ENCODE measurements around the gene OCA2. TPM values are rescaled to one million over a fixed set of nuclear protein-coding genes. Genes with fewer than 3 reads are reported as not detected.

Gene OCA2
- total RNA-seq, 2 donors from 2014 or later = 0.31 TPM; not detected in 1

- Histone ChIP-seq H3K27me3 (no peaks in the 10 kb centered on the region), H3K9me3 (no peaks in the 10 kb centered on the region), H3K36me3 (no peaks in the 10 kb centered on the region), H3K27ac (no peak overlapping the region), H3K4me3 (no peak overlapping the region), H3K4me1 (no peaks in the 10 kb centered on the region)
- DNase-seq (ENCODE audit: low spot score) = peak; percentile 40
- no peak for TF ChIP-seq CTCF (IDR thresholded peaks at IDR 0.05)
These were observed 267.5 kb downstream of the OCA2 start for GRCh38 chr15:27831384-27832236.

- H3K4me1 ChIP-seq = no peaks in the 10 kb centered on the region
- no peak overlapping the region for H3K4me3 ChIP-seq
- H3K27me3 ChIP-seq = no peaks in the 10 kb centered on the region
- peak; percentile 40 for DNase-seq (ENCODE audit: low spot score)
- no peak overlapping the region for H3K27ac ChIP-seq
- H3K9me3 ChIP-seq = no peaks in the 10 kb centered on the region
- no peak for TF ChIP-seq CTCF (IDR thresholded peaks at IDR 0.05)
- no peaks in the 10 kb centered on the region for H3K36me3 ChIP-seq
These were observed 270.4 kb downstream of the OCA2 start for GRCh38 chr15:27828746-27829145.

GRCh38 chr15:27826902-27827714, 272.0 kb downstream of the OCA2 start:
- Histone ChIP-seq H3K4me1 (no peaks in the 10 kb centered on the region), H3K27ac (no peak overlapping the region), H3K4me3 (no peak overlapping the region), H3K36me3 (no peaks in the 10 kb centered on the region), H3K9me3 (no peaks in the 10 kb centered on the region), H3K27me3 (no peaks in the 10 kb centered on the region)
- TF ChIP-seq CTCF (IDR thresholded peaks at IDR 0.05) = no peak
- peak; percentile 26 for DNase-seq (ENCODE audit: low spot score)

GRCh38 chr15:27826411-27826810, 272.7 kb downstream of the OCA2 start:
- peak; percentile 18 for DNase-seq (ENCODE audit: low spot score)
- H3K4me3 ChIP-seq = no peak overlapping the region

GRCh38 chr15:27824841-27825422, 274.2 kb downstream of the OCA2 start:
- Histone ChIP-seq H3K27ac (no peak overlapping the region), H3K27me3 (no peaks in the 10 kb centered on the region), H3K4me1 (no peaks in the 10 kb centered on the region), H3K4me3 (no peak overlapping the region), H3K9me3 (no peaks in the 10 kb centered on the region), H3K36me3 (no peaks in the 10 kb centered on the region)
- DNase-seq (ENCODE audit: low spot score) = no peak
- no peak for TF ChIP-seq CTCF (IDR thresholded peaks at IDR 0.05)

More at GRCh38 chr15:27826411-27826810, 272.7 kb downstream of the OCA2 start:
- Histone ChIP-seq H3K4me1 (no peaks in the 10 kb centered on the region), H3K9me3 (no peaks in the 10 kb centered on the region), H3K27ac (no peak overlapping the region), H3K36me3 (no peaks in the 10 kb centered on the region), H3K27me3 (no peaks in the 10 kb centered on the region)
- TF ChIP-seq CTCF (IDR thresholded peaks at IDR 0.05) = no peak

Measured in right atrium auricular region (tissue), 2 donors.